ENCODE results near the gene ECD.
"Not testable (repeated sequence)": the region's sequence is repeated elsewhere in the genome, so short reads cannot be mapped to it uniquely, and the experiment has no call there.

The ECD gene

DNA sequence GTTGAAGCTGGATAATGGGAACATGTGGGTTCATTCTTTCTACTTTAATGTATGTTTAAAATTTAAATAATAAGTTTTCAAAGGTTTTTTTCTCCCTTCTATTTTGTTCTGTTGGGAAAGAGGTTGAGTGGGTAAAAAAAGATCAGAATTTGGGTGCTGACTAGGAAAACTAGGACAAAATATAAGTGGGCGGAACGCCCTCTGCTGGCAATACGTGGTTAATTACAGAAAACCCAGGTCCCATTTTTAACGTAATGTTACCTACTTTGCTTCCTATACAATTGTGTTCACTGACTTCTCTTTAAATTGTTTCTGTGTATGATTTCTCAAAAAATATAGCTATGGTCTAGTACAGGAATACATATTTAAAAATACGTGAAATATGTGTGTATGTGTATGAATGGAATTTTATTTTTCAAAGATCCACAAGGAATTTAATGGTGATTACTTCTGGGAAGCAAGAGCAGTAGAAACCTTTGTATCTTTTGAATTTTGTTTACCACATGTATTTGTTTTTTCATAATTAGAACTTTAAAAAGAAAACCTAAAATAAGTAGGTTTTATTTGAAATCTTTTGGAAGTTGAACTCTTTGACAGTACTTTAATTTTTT, 8.7 kb downstream of the ECD start:
- peak; percentile 59 for DNase-seq

DNA sequence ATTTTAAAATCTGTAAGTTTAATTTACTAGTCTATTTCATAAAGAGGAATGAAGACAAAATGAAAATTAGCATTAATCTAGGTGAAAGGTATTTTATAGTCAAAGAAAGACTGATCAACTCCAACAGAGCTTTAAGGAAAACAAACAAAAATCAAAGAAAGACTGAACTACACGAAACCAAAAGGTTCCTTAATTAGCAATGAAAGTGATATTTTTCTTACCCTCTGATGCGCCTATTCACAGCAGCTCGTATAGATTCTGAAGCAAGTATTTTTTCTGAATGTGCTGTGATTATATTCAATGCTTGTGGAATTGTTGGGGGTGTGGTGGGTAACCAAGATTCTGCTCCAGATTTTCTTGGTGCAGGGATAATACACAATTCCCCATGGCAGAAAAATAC, 11.8 kb downstream of the ECD start:
- DNase-seq, result no peak

DNA sequence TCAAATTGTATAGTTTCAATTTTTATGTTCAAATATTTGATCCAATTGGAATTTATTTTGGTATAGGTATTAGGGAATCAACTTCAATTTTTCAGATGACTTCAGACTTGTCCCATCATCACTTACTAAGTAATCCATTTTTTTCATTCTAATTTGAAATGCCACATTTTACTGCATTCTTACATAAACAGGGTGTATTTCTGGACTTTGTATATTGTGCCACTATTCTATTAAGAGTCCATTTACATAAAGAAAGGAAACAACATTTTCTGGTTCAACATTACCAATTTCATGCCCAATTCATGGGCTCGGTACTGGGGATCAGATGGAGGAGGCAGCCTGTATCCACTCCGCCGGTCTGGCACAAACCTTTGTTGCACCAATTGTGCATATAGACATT, 15.8 kb downstream of the ECD start:
- DNase-seq, result no peak

DNA sequence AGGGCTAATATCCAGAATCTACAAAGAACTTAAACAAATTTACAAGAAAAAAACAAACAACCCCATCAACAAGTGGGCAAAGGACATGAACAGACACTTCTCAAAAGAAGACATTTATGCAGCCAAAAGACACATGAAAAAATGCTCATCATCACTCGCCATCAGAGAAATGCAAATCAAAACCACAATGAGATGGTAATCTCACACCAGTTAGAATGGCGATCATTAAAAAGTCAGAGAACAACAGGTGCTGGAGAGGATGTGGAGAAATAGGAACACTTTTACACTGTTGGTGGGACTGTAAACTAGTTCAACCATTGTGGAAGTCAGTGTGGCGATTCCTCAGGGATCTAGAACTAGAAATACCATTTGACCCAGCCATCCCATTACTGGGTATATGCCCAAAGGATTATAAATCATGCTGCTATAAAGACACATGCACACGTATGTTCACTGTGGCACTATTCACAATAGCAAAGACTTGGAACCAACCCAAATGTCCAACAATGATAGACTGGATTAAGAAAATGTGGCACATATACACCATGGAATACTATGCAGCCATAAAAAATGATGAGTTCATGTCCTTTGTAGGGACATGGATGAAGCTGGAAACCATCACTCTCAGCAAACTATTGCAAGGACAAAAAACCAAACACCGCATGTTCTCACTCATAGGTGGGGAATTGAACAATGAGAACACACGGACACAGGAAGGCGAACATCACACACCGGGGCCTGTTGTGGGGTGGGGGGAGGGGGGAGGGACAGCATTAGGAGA, 17.0 kb downstream of the ECD start:
- not testable (repeated sequence) for DNase-seq

DNA sequence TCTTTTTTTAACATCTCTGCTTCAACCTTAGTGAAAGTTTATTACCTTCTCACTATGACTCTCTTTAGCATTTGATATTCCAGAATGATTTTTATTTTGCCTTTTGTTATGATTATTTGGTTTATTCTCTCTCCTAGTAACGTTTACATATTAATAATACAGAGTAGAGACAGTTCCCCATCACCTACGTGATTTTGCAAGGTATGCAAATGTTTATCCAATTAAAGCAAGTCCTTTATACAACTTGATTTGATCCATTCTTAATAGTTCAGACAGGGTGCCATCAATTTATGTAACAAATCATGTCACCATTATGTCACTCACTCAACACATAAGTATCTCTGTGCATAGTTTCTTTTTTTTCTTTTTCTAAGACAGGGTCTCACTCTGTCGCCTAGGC, 26.2 kb downstream of the ECD start:
- no peak for DNase-seq

DNA sequence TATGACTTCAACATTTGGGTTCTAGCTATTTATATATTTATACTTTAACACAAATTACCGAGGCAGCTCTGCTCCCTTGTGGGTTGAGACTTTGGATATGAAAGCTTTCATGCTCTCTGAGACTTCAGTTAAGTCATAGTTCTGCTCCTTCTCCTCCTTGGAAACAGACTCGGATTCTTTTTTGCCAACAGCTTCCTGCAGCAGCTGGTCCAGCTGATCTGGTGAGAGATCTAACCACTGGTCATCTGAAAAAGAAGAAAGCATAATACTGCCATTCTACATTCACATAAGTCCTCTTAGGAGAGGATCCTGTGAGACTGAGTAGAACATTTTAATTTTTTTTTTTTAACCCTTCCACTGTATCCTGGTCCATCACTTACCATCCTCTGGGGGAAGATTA, 28.6 kb downstream of the ECD start:
- DNase-seq, result no peak

DNA sequence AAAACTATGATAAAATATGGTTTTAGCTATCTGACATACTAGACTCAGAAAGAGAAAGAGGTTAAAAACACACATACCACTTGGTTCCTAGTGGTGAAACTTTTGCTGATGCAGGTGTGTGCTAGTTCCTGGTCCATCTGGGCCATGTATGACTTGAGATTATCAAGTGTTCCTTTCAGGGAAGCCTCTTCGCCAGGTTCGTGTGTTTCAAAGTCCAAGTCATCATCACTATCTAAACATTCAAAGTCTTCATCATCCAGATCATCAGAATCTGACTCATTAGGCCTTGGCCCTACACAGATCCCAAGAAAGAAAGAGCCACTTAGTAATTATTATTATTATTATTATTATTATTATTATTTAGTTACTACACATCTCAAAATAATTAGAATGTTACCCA, 31.2 kb downstream of the ECD start:
- no peak for DNase-seq

DNA sequence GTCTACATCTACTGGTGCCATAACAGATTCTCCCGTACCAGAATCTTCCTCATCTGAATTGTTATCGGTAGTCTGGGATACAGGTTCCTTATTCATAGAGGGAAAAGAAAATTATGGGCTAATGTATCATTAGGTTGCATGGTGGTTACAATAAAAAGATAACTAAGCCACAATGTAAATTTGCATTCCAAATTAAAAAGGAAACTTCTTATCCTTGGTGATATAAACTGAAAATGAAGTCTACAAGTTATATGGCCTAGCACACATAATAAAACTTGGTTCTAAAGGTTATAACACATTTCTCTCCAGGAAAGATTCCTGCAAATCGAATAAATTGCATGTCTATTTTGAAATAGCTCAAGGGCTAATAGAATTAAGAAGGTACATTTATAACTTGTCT, 33.1 kb downstream of the ECD start:
- DNase-seq, result no peak

DNA sequence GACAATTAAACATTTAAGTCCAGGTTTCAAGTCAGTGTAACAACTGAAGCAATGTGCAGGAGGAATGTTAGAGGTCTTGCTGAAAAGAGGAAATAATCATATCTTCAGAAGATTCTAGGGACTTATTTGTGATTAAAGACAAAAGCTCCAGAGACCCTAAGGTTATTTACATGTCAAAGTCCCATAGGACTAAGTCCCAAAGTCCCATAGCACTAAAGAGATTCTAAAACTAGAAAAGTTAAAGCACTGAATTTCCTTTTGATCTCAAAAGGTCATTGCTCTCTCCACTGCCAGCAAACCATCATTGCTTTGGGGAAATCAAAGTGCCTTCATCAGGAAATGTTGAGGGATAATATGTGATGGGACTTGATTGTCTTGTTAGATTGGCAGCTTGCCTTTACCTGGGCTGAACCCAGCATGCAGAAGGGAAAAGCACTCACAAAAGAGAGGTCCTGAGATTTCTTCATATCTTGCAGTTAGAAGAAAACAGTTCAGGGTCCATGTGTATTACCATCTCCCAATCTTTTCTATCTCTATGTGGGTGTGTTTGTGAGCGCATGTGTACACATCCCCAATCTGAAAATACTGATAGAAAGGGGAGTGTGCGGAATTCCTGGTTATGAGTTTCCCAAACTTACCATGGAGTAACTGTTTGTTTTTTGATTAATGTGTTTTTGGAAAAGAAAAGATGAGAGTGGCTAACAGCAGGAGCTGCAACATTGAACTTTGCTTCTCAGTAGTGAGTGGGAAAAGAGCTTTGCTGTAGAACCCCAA, 35.7 kb downstream of the ECD start:
- no peak for DNase-seq

DNA sequence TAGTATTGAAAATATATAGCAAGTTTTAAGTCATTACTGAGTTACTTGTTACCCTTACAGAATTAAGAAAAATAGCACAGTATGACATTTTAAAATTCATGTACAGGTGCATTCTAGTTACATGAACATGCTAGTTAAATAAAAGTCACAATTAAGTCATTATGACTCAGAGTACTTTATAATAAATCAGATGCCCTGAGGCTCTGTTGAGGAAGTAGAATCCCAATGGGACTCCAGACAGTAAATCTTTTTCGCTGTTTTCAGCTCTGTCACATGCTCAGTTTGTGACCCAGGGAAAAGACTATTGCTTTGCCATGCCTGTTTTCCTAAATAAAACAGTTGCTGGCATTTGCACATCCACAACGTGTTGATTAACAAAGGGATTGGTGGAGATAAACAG, 36.5 kb downstream of the ECD start:
- no peak for DNase-seq

DNA sequence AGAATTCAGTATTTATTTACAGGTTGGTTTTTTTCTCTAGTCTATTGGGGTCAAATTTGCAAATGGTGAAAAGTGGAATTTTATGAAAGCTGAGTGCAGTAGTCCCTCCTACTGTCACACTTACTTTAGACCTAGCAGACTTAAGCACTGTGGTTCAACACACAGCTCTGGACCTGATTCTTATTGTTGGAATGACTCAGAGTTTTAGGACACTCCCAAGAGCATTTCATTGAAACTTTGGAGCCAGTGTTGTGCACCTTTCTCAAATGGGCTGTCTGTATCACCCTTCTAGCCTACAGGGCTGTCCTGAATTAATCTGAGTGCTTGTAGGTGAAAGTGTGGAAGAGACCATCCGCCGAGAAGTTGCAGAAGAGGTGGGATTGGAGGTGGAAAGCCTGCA, 41.5 kb downstream of the ECD start:
- DNase-seq, result no peak

DNA sequence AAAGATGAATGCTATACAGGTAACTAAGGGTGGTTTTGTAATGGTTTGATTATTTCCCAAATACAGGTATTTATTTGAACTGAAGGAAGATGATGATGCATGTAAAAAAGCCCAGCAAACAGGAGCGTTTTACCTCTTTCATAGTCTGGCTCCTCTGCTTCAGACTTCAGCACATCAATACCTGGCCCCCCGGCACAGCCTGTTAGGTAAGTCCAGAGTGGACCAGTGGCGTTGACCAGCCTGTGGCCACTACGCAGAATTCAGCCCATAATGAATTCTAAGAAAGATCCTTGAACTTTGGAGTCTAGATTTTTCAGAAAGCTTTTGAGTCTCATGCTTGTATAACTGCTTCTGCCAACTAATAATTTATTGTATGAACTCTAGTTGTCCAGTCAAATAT, 47.9 kb downstream of the ECD start:
- no peak for DNase-seq

DNA sequence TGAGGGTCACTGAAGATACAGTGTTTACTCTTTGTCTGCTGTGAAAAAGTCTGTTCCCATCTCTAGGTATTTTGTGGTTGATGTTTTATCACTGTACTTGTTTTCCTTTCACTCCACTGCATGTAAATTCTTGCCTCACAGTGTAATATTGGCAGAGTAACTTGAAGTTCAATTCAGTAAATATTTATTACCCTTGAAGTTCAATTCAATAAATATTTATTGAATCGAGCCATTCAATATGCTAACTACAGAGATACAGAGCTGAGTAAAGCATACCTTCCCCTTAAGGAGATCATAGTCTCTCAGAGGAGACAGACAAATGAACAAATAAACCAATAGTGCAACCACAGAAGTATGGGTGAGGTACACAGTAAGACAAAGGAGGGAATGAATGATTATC, 48.4 kb downstream of the ECD start:
- DNase-seq, result no peak

DNA sequence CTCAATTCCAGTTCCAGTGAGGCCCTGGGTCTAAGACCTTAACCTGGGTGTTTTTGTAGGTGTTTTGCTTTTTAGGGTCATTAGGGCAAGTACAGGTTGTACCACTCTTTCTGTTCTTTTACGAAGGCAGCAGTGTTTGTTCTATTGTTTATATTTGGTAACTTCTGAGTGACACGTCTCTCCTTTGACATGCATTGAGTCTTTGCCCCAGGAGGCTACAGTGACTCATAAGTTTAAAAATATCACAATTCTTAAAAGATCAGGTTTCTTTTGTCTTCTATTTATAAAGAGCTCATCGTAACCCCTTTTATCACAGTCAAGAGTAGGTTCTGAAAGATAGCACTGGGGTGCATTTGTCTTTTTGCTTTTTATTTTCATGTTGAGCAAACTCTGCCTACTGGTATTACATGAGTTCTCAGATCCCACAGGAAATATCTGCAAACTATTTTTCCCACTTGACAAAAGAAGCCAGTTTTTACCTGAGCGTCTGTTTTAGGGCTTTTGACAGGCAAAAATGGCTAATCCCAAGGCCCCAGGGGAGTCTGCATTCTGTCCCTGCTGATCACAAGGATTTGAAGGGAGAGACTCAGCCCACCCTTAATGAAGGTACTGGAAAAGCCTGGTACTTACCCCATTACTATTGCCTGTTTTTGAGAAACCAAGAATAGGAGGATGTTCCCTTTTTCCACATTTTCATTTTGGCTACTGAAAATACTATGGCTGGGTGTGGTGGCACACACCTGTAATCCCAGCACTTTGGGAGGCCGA, 49.6 kb downstream of the ECD start:
- no peak for DNase-seq

DNA sequence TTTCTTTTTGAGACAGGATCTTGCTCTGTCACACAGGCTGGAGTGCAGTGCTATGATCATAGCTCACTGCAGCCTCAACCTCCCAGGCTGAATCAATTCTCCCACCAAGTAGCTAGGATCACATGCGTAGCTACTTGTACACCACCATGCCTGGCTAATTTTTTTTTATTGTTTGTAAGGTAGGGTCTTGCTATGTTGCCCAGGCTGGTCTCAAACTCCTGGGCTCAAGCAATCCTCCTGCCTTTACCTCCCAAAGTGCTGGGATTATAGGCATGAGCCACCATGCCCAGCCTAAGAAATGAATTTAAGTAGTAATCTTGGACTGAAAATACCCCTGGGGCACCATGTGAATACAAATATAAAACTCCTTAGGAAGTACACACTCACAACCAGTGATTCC, 51.8 kb downstream of the ECD start:
- DNase-seq, result no peak

DNA sequence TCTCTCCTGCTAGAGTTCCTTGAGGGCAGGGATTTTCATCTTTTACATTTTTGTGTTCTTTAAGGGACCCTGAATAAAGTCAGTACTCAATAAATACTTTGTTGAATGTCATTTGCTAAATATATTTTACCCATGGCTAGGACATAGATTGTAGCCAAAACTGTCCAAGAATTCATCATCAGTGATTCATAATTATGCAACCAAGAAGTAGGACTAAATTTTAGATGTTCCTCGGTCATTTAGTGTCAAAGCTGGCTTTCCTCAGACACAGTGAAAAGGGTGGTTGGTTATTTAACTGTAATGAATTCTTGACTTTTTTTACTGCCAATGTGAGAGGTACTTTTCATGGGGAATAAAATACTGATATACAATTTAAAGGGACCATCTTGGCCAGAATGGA, 54.3 kb downstream of the ECD start:
- no peak for DNase-seq

DNA sequence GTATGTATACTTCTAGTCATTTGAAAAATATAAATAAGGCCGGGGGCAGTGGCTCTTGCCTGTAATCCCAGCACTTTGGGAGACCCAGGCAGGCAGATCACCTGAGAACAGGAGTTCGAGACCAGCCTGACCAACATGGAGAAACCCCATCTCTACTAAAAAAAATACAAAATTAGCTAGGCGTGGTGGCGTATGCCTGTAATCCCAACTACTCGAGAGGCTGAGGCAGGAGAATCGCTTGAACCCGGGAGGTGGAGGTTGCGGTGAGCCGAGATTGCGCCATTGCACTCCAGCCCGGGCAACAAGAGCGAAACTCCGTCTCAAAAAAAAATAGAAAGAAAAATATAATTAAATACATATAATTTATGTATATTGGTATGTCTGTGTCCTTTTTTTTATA, 55.8 kb downstream of the ECD start:
- not testable (repeated sequence) for DNase-seq

DNA sequence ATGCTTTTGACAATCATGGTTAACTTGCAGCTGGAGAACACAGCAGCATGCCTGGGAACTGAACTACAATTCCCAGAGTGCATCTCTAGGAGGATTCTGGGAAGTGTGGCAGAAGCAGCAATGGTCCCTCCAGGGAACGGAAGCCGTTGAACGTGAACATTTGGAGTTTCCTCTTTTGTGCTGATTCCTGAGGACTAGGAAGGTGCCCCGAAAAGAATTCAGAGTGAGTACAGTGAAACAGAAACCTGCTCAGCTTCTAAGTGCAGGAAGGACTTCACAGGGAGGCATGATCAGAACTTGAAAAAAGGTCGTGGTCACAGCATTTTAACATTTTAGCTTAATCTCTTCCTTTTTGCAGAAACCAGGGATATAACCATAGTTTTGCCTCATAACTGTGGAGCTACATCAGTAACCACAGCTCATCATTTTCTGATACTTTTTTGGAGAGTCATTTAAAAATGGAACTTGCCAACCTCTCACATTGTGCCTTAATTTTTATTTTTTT, 57.4 kb downstream of the ECD start, which contains the start of gene NUDT13:
NUDT13 (plus strand) TSS at position 111 of the 505 bp plus-strand sequence. CDS start 3,911 bp downstream, outside the sequence.
- peak; percentile 70 for DNase-seq

DNA sequence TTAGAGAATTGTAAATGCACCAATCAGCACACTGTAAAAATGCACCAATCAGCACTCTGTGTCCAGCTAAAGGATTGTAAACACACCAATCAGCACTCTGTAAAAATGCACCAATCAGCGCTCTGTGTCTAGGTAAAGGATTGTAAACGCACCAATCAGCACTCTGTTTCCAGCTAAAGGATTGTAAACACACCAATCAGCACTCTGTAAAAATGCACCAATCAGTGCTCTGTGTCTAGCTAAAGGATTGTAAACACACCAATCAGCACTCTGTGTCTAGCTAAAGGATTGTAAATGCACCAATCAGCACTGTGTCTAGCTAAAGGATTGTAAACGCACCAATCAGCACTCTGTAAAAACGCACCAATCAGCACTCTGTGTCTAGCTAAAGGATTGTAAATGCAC, 58.6 kb downstream of the ECD start:
- not testable (repeated sequence) for DNase-seq

DNA sequence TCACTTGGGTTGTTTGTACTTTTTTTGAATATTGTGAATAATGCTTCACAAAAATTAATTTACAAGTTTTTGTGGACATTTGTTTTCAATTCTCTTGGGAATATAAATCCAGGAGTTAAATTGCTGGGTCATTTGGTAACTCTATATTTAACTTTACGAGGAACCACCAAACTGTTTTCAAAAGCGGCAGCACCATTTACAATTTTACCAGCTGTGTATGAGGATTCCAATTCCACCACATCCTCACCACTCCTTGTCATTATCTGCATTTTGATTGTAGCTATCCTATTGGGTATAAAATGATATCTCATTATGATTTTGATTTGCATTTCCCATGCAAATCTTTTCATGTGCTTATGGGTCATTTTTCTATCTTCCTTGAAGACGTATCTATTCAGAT, 61.5 kb downstream of the ECD start:
- no peak for DNase-seq

DNA sequence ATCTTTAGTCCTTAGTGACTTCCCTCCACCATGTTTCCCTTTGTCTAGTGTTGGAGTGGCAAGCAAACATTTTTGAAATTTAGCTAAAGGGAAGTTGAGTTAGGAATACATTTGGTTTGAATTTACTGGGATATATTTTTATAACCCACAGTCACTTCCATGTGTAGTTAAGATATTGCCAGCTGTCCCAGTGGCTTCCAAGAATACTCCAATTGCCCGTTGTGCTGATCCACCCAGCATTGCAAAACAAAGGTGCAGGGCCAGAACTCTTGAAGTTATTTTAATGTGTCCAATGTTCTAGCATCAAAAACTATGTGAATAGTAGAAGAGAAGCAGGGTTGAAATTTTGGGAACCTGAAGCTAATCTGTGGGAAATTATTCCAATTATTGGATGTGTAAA, 68.7 kb downstream of the ECD start:
- DNase-seq, result no peak

DNA sequence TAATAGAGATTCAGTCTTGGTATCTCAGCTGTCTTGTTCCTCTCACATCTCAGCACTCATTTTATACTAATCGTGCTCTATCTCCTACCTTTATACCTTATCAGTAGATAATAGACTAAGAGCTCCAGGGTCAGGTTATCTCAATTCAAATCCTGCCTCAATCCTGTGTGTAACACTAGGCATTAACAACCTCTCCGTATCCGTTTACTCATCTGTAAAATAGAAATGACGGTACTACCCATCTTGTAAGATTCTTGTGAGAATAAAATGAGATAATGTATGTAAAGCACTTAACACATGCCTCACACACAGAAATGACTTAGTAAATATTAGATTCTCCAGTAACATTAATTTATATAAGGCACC, 70.5 kb downstream of the ECD start:
- no peak for DNase-seq

Measured in activated CD4-positive, alpha-beta T cell treated with anti-CD3 and anti-CD28 coated beads, Interleukin-2, amount 50 U/mL, for 16 hours (primary cell).